Upper lobe of left lung (tissue), 6 donors: ENCODE measurements around the gene MFN1. TPM values are rescaled to one million over a fixed set of nuclear protein-coding genes. Genes with fewer than 3 reads are reported as not detected.

ENCODE experiments used
- ATAC-seq, 2 donors: fragments of 200-7000 bp; cut with Tn5 transposase; one replicate each; pipeline ENCODE4 v1.9.1; 2022; ENCODE audit warnings: mild to moderate bottlenecking in 2 of 2, moderate library complexity in 2 of 2; ENCODE audit not compliant: low FRiP score in 2 of 2
- DNase-seq, 2 donors: peaks; one replicate each; pipeline ENCODE4 v3.0.0-alpha.2; 2019 to 2020
- H3K27ac ChIP-seq, 4 donors: fragments of 200-600 bp; sonication (generic); one replicate each; pipeline ENCODE4 v1.5.1; 2016 to 2019
- H3K27me3 ChIP-seq, 4 donors: fragments of 200-600 bp; sonication (generic); one replicate each; pipeline ENCODE4 v1.5.1; 2017 to 2019
- H3K36me3 ChIP-seq, 4 donors: fragments of 200-600 bp; sonication (generic); one replicate each; pipeline ENCODE4 v1.5.1; 2016 to 2019
- H3K4me1 ChIP-seq, 4 donors: fragments of 200-600 bp; sonication (generic); one replicate each; pipeline ENCODE4 v1.5.1; 2018 to 2019
- H3K4me3 ChIP-seq, 4 donors: fragments of 200-600 bp; sonication (generic); one replicate each; pipeline ENCODE4 v1.5.1; 2017 to 2019; ENCODE audit warnings: mild to moderate bottlenecking in 2 of 4, moderate library complexity in 1 of 4
- H3K9me3 ChIP-seq, 4 donors: fragments of 200-600 bp; sonication (generic); one replicate each; pipeline ENCODE4 v1.5.1; 2018 to 2019
- EP300 ChIP-seq, 4 donors: sonication (generic); formaldehyde crosslinking; IDR thresholded peaks; one replicate each; pipeline ENCODE4 v1.5.1; 2017; ENCODE audit warnings: antibody characterized with exemption in 4 of 4, control low read depth in 2 of 4
- POLR2A ChIP-seq, 4 donors: fragments of 450-650 bp; IDR thresholded peaks; one replicate each; pipeline ENCODE4 v1.5.1; 2016 to 2017; ENCODE audit warnings: antibody characterized with exemption in 4 of 4, mild to moderate bottlenecking in 2 of 4
- POLR2AphosphoS5 ChIP-seq, 2 donors: sonication (generic); formaldehyde crosslinking; IDR thresholded peaks; one replicate each; pipeline ENCODE4 v1.5.1; 2017; ENCODE audit warnings: antibody characterized with exemption in 2 of 2
- WGBS, 2 donors: methylation state at CpG; one replicate each; pipeline ENCODE4 v1.1.5; 2017 to 2018; 5-methylcytosine and 5-hydroxymethylcytosine counted together
- total RNA-seq, 6 donors: library from RNA; depleted of rRNA in 4 of 6; stranded (reverse); fragments of >200 nt in 4 of 6; gene quantifications; one replicate each; pipeline versions ENCODE4 v1.1.0 to v1.2.1, GENCODE V29; 2016 to 2021
- TF ChIP-seq, protein P1 (sequence below), 6 experiments: fragments of 450-650 bp in 4 of 6; fragments of 200-600 bp in 2 of 6; sonication (generic) in 2 of 6; IDR thresholded peaks; one replicate each; pipeline ENCODE4 v1.5.1; 2016 to 2019; ENCODE audit warnings: antibody characterized with exemption in 6 of 6
- donor health status: DM: no; HTN: no; CAD: no; lungs with moderate emphysema.
- donor health status: DM: no; HTN: yes; CAD: no; lungs with severe emphysema.

Gene MFN1
- total RNA-seq, 6 donors from 2014 or later: 36.0 to 62.6 (median 47.8) TPM

GRCh38 chr3:179375091-179375999 is 27.8 kb downstream of the MFN1 start:
- 89 to 96% methylated on average over 12 of the region's 12 CpGs for WGBS, 2 donors
- H3K27me3 ChIP-seq: no peaks in the 10 kb centered on the region
- no peak overlapping the region for H3K4me3 ChIP-seq
- no peaks in the 10 kb centered on the region for H3K4me1 ChIP-seq
- H3K27ac ChIP-seq: no peak overlapping the region
- H3K9me3 ChIP-seq: no peaks in the 10 kb centered on the region
- H3K36me3 ChIP-seq: peaks cover 9 to 69% (median 33%) of the 10 kb centered on the region in 4 donors
- no peak for TF ChIP-seq POLR2A (IDR thresholded peaks at IDR 0.05)
- TF ChIP-seq EP300 (IDR thresholded peaks at IDR 0.05): no peak
- no peak for TF ChIP-seq POLR2AphosphoS5 (IDR thresholded peaks at IDR 0.05)
- TF ChIP-seq, protein P1, sequence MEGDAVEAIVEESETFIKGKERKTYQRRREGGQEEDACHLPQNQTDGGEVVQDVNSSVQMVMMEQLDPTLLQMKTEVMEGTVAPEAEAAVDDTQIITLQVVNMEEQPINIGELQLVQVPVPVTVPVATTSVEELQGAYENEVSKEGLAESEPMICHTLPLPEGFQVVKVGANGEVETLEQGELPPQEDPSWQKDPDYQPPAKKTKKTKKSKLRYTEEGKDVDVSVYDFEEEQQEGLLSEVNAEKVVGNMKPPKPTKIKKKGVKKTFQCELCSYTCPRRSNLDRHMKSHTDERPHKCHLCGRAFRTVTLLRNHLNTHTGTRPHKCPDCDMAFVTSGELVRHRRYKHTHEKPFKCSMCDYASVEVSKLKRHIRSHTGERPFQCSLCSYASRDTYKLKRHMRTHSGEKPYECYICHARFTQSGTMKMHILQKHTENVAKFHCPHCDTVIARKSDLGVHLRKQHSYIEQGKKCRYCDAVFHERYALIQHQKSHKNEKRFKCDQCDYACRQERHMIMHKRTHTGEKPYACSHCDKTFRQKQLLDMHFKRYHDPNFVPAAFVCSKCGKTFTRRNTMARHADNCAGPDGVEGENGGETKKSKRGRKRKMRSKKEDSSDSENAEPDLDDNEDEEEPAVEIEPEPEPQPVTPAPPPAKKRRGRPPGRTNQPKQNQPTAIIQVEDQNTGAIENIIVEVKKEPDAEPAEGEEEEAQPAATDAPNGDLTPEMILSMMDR (IDR thresholded peaks at IDR 0.05): no peak
- no peak for ATAC-seq
- DNase-seq: no peak

GRCh38 chr3:179376474-179376873 is 29.0 kb downstream of the MFN1 start:
- Histone ChIP-seq H3K4me1 (no peaks in the 10 kb centered on the region), H3K4me3 (no peak overlapping the region), H3K27me3 (no peaks in the 10 kb centered on the region), H3K9me3 (no peaks in the 10 kb centered on the region), H3K36me3 (peaks cover 9 to 72% (median 39%) of the 10 kb centered on the region in 4 donors), H3K27ac (no peak overlapping the region)
- TF ChIP-seq POLR2AphosphoS5 (IDR thresholded peaks at IDR 0.05): no peak
- no peak for ATAC-seq
- WGBS, 2 donors: 94 to 100% methylated on average over 1 of the region's 1 CpG
- DNase-seq: no peak

DNA sequence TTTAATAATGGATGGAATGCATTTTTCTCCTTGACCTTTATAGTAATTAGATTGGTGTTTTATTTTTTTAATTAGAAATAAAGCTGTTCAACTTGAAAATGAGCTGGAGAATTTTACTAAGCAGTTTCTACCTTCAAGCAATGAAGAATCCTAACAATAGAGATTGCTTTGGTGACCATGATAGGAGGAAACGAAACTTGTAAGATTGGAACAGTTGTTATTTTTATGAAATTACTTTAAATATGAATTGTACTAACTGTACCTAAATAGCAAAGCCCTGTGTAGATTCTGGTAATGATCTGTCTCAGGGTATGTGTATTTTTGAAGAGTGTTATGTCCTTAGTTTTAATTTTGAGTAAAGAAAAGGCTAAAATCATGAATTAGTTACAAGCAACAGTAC is 44.4 kb downstream of the MFN1 start:
- 84 to 87% methylated on average over 1 of the region's 1 CpG for WGBS, 2 donors
- TF ChIP-seq, protein P1 (IDR thresholded peaks at IDR 0.05): no peak
- TF ChIP-seq EP300 (IDR thresholded peaks at IDR 0.05) (no peak), POLR2A (IDR thresholded peaks at IDR 0.05) (no peak), POLR2AphosphoS5 (IDR thresholded peaks at IDR 0.05) (no peak)
- H3K36me3 ChIP-seq: peaks cover 7 to 81% (median 29%) of the 10 kb centered on the region in 4 donors

DNA sequence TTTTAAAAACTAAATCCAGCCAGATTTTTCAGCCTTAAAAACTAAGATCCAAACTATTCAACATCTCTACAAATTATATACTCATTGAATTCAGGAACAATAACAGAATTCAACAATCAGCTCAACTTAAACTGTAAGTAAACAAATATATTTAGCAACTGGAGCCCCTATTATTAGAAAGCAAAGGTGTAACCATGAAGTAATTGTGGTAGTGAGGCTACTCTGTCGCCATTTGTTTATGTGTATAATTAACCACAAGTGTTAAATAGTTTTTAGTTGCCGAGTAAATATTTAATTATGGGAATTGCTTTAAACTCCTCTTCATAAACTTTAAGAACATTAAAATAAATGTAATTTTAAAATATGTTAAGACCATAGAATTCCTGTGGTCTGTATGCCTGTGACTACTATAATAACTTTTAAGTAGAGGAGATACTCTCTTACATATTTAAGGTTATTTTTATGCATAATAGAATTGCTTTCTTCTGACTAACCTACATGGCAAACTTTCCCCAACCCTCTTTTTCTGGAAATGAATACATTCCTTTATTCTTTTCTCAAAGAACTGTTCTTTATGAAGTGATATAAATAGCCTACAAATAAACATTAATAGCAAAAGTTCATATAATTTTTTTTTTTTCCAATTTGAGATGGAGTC is 51.2 kb downstream of the MFN1 start:
- no peak overlapping the region for H3K27ac ChIP-seq
- no peak overlapping the region for H3K4me3 ChIP-seq
- ATAC-seq: no peak
- peaks cover 5 to 60% (median 17%) of the 10 kb centered on the region in 4 donors for H3K36me3 ChIP-seq
- DNase-seq: no peak
- no peaks in the 10 kb centered on the region for H3K27me3 ChIP-seq
- WGBS, 2 donors: 80 to 85% methylated on average over 2 of the region's 2 CpGs
- H3K4me1 ChIP-seq: no peaks in the 10 kb centered on the region
- H3K9me3 ChIP-seq: no peaks in the 10 kb centered on the region
- TF ChIP-seq POLR2A (IDR thresholded peaks at IDR 0.05): no peak
- no peak for TF ChIP-seq POLR2AphosphoS5 (IDR thresholded peaks at IDR 0.05)
- TF ChIP-seq, protein P1 (IDR thresholded peaks at IDR 0.05): no peak
- TF ChIP-seq EP300 (IDR thresholded peaks at IDR 0.05): no peak

More for the DNA sequence above, 44.4 kb downstream of the MFN1 start:
- no peak for ATAC-seq
- Histone ChIP-seq H3K27me3 (no peaks in the 10 kb centered on the region), H3K4me1 (no peaks in the 10 kb centered on the region), H3K9me3 (no peaks in the 10 kb centered on the region), H3K4me3 (no peak overlapping the region), H3K27ac (peak overlapping the region in 1 of 4 donors; percentile 14)
- DNase-seq: no peak

DNA sequence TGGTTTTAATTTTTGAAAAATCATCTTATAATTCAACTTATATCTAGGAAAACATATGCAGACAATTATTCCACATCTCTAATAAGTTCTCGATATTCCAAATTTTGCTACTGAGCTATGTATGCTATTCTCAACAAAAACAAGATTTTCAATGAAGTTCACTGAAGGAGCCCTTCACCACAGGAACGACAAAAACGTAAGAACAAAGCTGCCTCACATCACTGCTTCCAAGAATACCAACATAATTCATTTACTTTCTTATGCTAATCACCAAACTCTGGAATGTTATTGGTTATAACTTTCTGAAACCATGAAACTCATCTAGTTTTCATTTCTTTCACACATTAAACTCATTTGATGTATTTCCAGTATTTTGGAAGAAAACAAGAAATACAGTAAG is 54.1 kb downstream of the MFN1 start:
- no peaks in the 10 kb centered on the region for H3K27me3 ChIP-seq
- TF ChIP-seq, protein P1 (IDR thresholded peaks at IDR 0.05): no peak
- no peak for TF ChIP-seq EP300 (IDR thresholded peaks at IDR 0.05)
- no peak overlapping the region for H3K4me3 ChIP-seq
- H3K4me1 ChIP-seq: no peaks in the 10 kb centered on the region
- H3K36me3 ChIP-seq: peaks cover 5 to 65% (median 16%) of the 10 kb centered on the region in 4 donors
- H3K27ac ChIP-seq: no peak overlapping the region
- H3K9me3 ChIP-seq: no peaks in the 10 kb centered on the region
- DNase-seq (no peak), ATAC-seq (no peak)
- 91 to 95% methylated on average over 3 of the region's 3 CpGs for WGBS, 2 donors
